Measurements from ENCODE around the gene S100A2. TPM values are rescaled to one million over a fixed set of nuclear protein-coding genes. Genes with fewer than 3 reads are reported as not detected.
"Not testable (repeated sequence)": the region's sequence is repeated elsewhere in the genome, so short reads cannot be mapped to it uniquely, and the experiment has no call there.

S100A2 gene
- total RNA-seq, 2 donors from 2014 or later: 10.1 to 10.7 TPM

- ATAC-seq (replicated peaks): no peak
- H3K27ac Mint-ChIP-seq: no peak overlapping the region
- no peaks in the 10 kb centered on the region for H3K27me3 Mint-ChIP-seq
- no peaks in the 10 kb centered on the region for H3K9me3 Mint-ChIP-seq
- H3K4me3 Mint-ChIP-seq: no peak overlapping the region
- no peaks in the 10 kb centered on the region for H3K36me3 Mint-ChIP-seq (ENCODE audit: low read depth)
- H3K4me1 Mint-ChIP-seq: no peaks in the 10 kb centered on the region
These were observed 41.7 kb upstream of the S100A2 start for GRCh38 chr1:153607381-153607780.

GRCh38 chr1:153606194-153606593, 40.5 kb upstream of the S100A2 start:
- no peaks in the 10 kb centered on the region for H3K36me3 Mint-ChIP-seq (ENCODE audit: low read depth)
- no peaks in the 10 kb centered on the region for H3K9me3 Mint-ChIP-seq

DNA sequence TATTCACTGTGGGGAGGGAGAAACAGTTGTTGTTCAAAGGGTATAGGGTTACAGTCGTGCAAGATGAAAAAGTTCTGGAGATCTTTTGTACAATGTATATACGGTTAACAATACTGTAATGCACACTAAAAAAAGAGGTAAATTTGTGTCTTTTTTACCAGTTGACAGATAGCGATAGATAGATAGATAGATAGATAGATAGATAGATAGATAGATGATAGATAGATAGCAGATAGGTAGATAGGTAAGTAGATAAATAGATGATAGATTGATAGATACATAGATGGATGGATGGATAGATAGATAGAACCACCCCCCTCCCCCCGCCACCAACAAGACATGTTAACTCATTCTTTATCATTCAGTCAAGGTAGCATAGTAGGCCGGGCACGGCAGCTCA, 37.1 kb upstream of the S100A2 start:
- peaks cover 5% of the 10 kb centered on the region for H3K4me1 Mint-ChIP-seq
- ATAC-seq (replicated peaks): no peak
- H3K36me3 Mint-ChIP-seq (ENCODE audit: low read depth): no peaks in the 10 kb centered on the region
- no peak overlapping the region for H3K4me3 Mint-ChIP-seq
- no peak overlapping the region for H3K27ac Mint-ChIP-seq
- H3K9me3 Mint-ChIP-seq: no peaks in the 10 kb centered on the region
- H3K27me3 Mint-ChIP-seq: no peaks in the 10 kb centered on the region

More at GRCh38 chr1:153606194-153606593, 40.5 kb upstream of the S100A2 start:
- H3K4me1 Mint-ChIP-seq: no peaks in the 10 kb centered on the region
- H3K4me3 Mint-ChIP-seq: no peak overlapping the region
- H3K27ac Mint-ChIP-seq: no peak overlapping the region
- H3K27me3 Mint-ChIP-seq: no peaks in the 10 kb centered on the region
- ATAC-seq (replicated peaks): no peak

DNA sequence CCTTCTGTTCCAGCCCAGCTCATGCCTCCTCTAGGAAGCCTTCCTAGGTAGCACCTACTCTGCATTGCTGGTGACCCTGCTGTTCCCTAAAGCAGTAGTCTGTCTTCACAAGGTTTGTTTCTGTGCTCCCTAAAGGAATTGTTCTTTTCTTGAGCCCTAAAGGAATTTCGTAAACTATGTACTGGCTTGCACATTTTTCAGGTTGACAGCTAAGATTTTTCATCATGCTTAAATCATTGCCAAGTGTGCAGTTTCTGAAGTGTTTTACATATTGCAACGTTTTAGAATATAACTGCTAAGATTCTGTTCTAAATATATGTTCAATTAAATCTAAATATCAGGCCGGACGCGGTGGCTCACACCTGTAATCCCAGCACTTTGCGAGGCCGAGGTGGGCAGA, 34.2 kb upstream of the S100A2 start:
- no peaks in the 10 kb centered on the region for H3K9me3 Mint-ChIP-seq

DNA sequence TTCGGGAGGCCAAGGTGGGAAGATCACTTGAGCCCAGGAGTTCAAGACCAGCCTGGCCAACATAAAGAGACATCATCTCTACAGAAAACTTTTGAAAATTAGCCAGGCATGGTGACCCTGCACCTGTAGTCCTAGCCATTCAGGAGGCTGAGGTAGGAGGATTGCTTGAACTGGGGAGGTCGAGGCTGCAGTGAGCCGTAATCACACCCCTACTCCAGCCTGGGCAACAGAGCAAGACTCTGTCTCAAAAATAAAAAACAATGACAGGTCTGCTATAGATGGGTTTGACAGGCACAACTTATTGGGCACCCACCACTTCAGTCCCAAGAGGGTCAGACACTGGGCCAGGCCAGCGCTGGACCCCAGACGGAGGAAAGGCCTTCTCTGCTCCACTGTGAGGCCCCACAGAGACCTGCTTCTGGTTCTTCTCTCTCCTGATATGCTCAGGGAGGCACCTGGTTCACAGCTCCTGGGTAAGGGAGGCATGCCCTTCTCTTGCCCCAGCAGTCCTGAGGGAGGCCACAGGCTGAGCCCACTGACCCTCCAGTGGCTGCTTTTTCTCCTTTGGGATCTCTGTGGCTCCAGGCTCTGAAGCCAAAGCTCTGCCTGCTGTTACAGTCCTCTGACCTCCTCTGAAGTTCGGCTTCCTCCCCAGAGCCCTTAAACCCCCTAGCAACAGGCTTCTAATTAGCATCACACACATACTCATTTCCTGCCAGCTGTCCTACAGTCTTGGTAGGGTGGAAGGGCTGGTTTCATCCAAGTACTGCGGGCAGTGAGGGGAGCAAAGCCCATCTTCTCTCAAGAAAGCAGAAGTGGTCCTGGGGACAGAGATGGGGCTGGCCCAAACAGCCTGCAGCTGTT, 32.9 kb upstream of the S100A2 start:
- H3K4me3 Mint-ChIP-seq: peak overlapping the region; percentile 70
- H3K9me3 Mint-ChIP-seq: no peaks in the 10 kb centered on the region
- no peaks in the 10 kb centered on the region for H3K36me3 Mint-ChIP-seq (ENCODE audit: low read depth)
- H3K27me3 Mint-ChIP-seq: no peaks in the 10 kb centered on the region
- ATAC-seq (replicated peaks): peak; percentile 63
- H3K27ac Mint-ChIP-seq: peak overlapping the region; percentile 86
- peaks cover 20% of the 10 kb centered on the region for H3K4me1 Mint-ChIP-seq

More for the DNA sequence above, 34.2 kb upstream of the S100A2 start:
- peaks cover 16% of the 10 kb centered on the region for H3K4me1 Mint-ChIP-seq
- no peak for ATAC-seq (replicated peaks)
- H3K27ac Mint-ChIP-seq: no peak overlapping the region
- H3K36me3 Mint-ChIP-seq (ENCODE audit: low read depth): no peaks in the 10 kb centered on the region
- no peaks in the 10 kb centered on the region for H3K27me3 Mint-ChIP-seq
- no peak overlapping the region for H3K4me3 Mint-ChIP-seq

GRCh38 chr1:153597206-153597605, 31.6 kb upstream of the S100A2 start:
- Mint-ChIP-seq H3K27me3 (no peaks in the 10 kb centered on the region), H3K4me1 (peaks cover 20% of the 10 kb centered on the region), H3K4me3 (peak overlapping the region; percentile 70), H3K9me3 (no peaks in the 10 kb centered on the region), H3K27ac (peak overlapping the region; percentile 86), H3K36me3 (ENCODE audit: low read depth) (no peaks in the 10 kb centered on the region)
- ATAC-seq (replicated peaks): peak; percentile 100

- Mint-ChIP-seq H3K4me3 (no peak overlapping the region), H3K27ac (no peak overlapping the region), H3K9me3 (no peaks in the 10 kb centered on the region), H3K4me1 (peaks cover 14% of the 10 kb centered on the region), H3K27me3 (no peaks in the 10 kb centered on the region), H3K36me3 (ENCODE audit: low read depth) (no peaks in the 10 kb centered on the region)
- ATAC-seq (replicated peaks): no peak
These were observed 27.1 kb upstream of the S100A2 start for GRCh38 chr1:153592748-153593147.

DNA sequence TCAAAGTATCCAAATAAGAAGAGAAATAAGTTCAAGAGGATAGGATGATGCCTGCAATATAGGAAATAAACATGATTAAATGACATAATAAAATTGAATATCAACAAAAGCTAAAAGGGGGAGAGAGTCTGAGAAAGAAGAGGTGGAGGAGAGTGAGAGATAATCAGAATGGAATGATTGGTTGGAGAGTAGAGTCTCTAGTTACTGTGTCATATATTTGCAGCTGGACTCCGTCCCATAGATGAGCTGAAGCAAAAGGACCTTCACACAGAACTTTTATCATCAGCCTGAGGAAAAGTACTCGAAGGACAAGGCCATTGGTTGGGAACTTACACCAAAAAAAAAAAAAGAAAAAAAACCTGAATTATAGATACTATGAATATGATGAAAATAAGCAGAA, 22.8 kb upstream of the S100A2 start:
- Mint-ChIP-seq H3K36me3 (ENCODE audit: low read depth) (no peaks in the 10 kb centered on the region), H3K27me3 (peaks cover 3% of the 10 kb centered on the region), H3K9me3 (no peaks in the 10 kb centered on the region), H3K4me3 (no peak overlapping the region), H3K27ac (no peak overlapping the region), H3K4me1 (no peaks in the 10 kb centered on the region)
- no peak for ATAC-seq (replicated peaks)

GRCh38 chr1:153588033-153588432, 22.4 kb upstream of the S100A2 start:
- H3K4me3 Mint-ChIP-seq; ATAC-seq (replicated peaks); H3K4me1 Mint-ChIP-seq; H3K27ac Mint-ChIP-seq; H3K9me3 Mint-ChIP-seq; H3K36me3 Mint-ChIP-seq (ENCODE audit: low read depth); H3K27me3 Mint-ChIP-seq: not testable (repeated sequence)

- Mint-ChIP-seq H3K36me3 (ENCODE audit: low read depth) (no peaks in the 10 kb centered on the region), H3K27me3 (peaks cover 3% of the 10 kb centered on the region), H3K27ac (no peak overlapping the region), H3K4me1 (no peaks in the 10 kb centered on the region), H3K9me3 (no peaks in the 10 kb centered on the region), H3K4me3 (no peak overlapping the region)
- ATAC-seq (replicated peaks): no peak
These were observed 21.7 kb upstream of the S100A2 start for GRCh38 chr1:153587314-153587713.

GRCh38 chr1:153586347-153586746, 20.7 kb upstream of the S100A2 start:
- Mint-ChIP-seq H3K4me3 (no peak overlapping the region), H3K4me1 (no peaks in the 10 kb centered on the region), H3K36me3 (ENCODE audit: low read depth) (no peaks in the 10 kb centered on the region), H3K9me3 (no peaks in the 10 kb centered on the region), H3K27me3 (peaks cover 3% of the 10 kb centered on the region), H3K27ac (no peak overlapping the region)
- no peak for ATAC-seq (replicated peaks)

GRCh38 chr1:153585006-153585405, 19.4 kb upstream of the S100A2 start:
- Mint-ChIP-seq H3K9me3 (no peaks in the 10 kb centered on the region), H3K36me3 (ENCODE audit: low read depth) (no peaks in the 10 kb centered on the region), H3K4me3 (no peak overlapping the region)

GRCh38 chr1:153583976-153584375, 18.3 kb upstream of the S100A2 start:
- Mint-ChIP-seq H3K27me3 (peaks cover 8% of the 10 kb centered on the region), H3K27ac (no peak overlapping the region), H3K36me3 (ENCODE audit: low read depth) (no peaks in the 10 kb centered on the region), H3K4me3 (no peak overlapping the region), H3K4me1 (no peaks in the 10 kb centered on the region), H3K9me3 (no peaks in the 10 kb centered on the region)
- no peak for ATAC-seq (replicated peaks)

More at GRCh38 chr1:153585006-153585405, 19.4 kb upstream of the S100A2 start:
- Mint-ChIP-seq H3K27me3 (peaks cover 3% of the 10 kb centered on the region), H3K27ac (no peak overlapping the region), H3K4me1 (no peaks in the 10 kb centered on the region)
- no peak for ATAC-seq (replicated peaks)

- H3K36me3 Mint-ChIP-seq (ENCODE audit: low read depth); H3K4me3 Mint-ChIP-seq; H3K4me1 Mint-ChIP-seq; H3K9me3 Mint-ChIP-seq; H3K27ac Mint-ChIP-seq; ATAC-seq (replicated peaks): not testable (repeated sequence)
- H3K27me3 Mint-ChIP-seq: peaks cover 12% of the 10 kb centered on the region
These were observed 17.9 kb upstream of the S100A2 start for GRCh38 chr1:153583514-153583913.

- not testable (repeated sequence) for H3K4me1 Mint-ChIP-seq; H3K36me3 Mint-ChIP-seq (ENCODE audit: low read depth); H3K9me3 Mint-ChIP-seq; H3K4me3 Mint-ChIP-seq; ATAC-seq (replicated peaks); H3K27ac Mint-ChIP-seq
- H3K27me3 Mint-ChIP-seq: peaks cover 19% of the 10 kb centered on the region
These were observed 17.2 kb upstream of the S100A2 start for GRCh38 chr1:153582836-153583235.

Data from activated T-helper 17 cell treated with anti-CD3 and anti-CD28 coated beads, Interleukin-2, amount 50 U/mL, for 72 hours (primary cell).